ENCODE measurements around the gene SLC8A2.

DNA sequence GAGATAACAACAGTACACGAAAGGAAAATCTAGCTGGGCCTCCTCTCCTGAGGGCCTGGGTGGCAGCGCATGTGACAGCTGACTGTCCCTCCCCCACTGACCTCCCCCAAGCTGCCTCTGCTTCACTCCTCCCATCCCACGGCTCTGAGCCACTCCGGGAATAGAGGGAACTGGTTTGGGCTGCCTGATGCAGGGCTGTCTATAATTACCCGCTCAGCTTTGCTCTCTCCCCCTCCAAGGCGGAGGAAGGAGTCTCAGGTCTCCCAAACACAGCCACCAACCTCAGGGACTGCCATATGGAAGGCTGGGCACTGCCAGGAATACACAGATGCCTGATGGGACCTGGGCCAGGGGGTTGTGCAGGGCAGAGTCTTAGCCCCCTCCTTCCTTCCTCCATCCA, 35.3 kb upstream of the SLC8A2 start:
- TF ChIP-seq, protein P1, sequence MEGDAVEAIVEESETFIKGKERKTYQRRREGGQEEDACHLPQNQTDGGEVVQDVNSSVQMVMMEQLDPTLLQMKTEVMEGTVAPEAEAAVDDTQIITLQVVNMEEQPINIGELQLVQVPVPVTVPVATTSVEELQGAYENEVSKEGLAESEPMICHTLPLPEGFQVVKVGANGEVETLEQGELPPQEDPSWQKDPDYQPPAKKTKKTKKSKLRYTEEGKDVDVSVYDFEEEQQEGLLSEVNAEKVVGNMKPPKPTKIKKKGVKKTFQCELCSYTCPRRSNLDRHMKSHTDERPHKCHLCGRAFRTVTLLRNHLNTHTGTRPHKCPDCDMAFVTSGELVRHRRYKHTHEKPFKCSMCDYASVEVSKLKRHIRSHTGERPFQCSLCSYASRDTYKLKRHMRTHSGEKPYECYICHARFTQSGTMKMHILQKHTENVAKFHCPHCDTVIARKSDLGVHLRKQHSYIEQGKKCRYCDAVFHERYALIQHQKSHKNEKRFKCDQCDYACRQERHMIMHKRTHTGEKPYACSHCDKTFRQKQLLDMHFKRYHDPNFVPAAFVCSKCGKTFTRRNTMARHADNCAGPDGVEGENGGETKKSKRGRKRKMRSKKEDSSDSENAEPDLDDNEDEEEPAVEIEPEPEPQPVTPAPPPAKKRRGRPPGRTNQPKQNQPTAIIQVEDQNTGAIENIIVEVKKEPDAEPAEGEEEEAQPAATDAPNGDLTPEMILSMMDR (IDR thresholded peaks at IDR 0.05) = no peak
- no peak for TF ChIP-seq POLR2A (IDR thresholded peaks at IDR 0.05; ENCODE audit: low read depth)
